Colonic mucosa (tissue), 4 donors: ENCODE measurements around the gene STC2. TPM values are rescaled to one million over a fixed set of nuclear protein-coding genes. Genes with fewer than 3 reads are reported as not detected.

Source experiments
- DNase-seq: peaks from one replicate; pipeline ENCODE4 v3.0.0-alpha.2; 2020
- H3K27ac ChIP-seq: fragments of 200-600 bp; one replicate; pipeline ENCODE4 v1.8.0; 2021
- H3K27me3 ChIP-seq: fragments of 200-600 bp; one replicate; pipeline ENCODE4 v1.8.0; 2021
- H3K36me3 ChIP-seq: fragments of 200-600 bp; one replicate; pipeline ENCODE4 v1.8.0; 2021
- H3K4me1 ChIP-seq: fragments of 200-600 bp; one replicate; pipeline ENCODE4 v1.8.0; 2021; ENCODE audit warnings: mild to moderate bottlenecking
- H3K4me3 ChIP-seq: fragments of 200-600 bp; one replicate; pipeline ENCODE4 v1.8.0; 2021
- H3K9ac ChIP-seq, 2 donors: one replicate each; pipeline ENCODE4 v1.7.0; 2013; ENCODE audit warnings: control low read depth in 2 of 2, low read depth in 2 of 2, low read length in 2 of 2
- H3K9me3 ChIP-seq: fragments of 200-600 bp; one replicate; pipeline ENCODE4 v1.8.0; 2021
- CTCF ChIP-seq: fragments of 200-600 bp; IDR thresholded peaks from one replicate; pipeline ENCODE4 v1.8.0; 2022; ENCODE audit warnings: antibody characterized with exemption, mild to moderate bottlenecking
- intact Hi-C: fragments of 100-400 bp; cut with DNase I; formaldehyde crosslinking; loops from one replicate; pipeline ENCODE4 v1.14.1; 2022
- total RNA-seq, 2 donors: library from RNA; stranded (reverse); fragmentation: NEBNext Ultra II Directional in 1 of 2; extraction: Animal tissue kit (Norgen Biotek cat#: 25700) in 1 of 2; gene quantifications; one replicate each; pipeline ENCODE4 v1.2.1, GENCODE V29; 2021
- donor health status: healthy.
- donor health status: DM: no; HTN: no; CAD: no.
- donor health status: DM: no; HTN: no; CAD: no.

The STC2 gene
- total RNA-seq, 2 donors from 2014 or later = 1.8 to 2.5 TPM

- no peaks in the 10 kb centered on the region for H3K9me3 ChIP-seq
- H3K36me3 ChIP-seq = no peaks in the 10 kb centered on the region
- H3K9ac ChIP-seq = no peak overlapping the region
- no peak overlapping the region for H3K27ac ChIP-seq
- no peak for DNase-seq
- intact Hi-C loops = loop anchor here (10.0 kb wide), 1 partner anchor 308 kb away; no protein-coding TSS in a partner anchor
- H3K4me1 ChIP-seq = peaks cover 3% of the 10 kb centered on the region
- TF ChIP-seq CTCF = no peak
- no peaks in the 10 kb centered on the region for H3K27me3 ChIP-seq
- no peak overlapping the region for H3K4me3 ChIP-seq
Measured at GRCh38 chr5:173282916-173283315, 45.3 kb downstream of the STC2 start.

DNA sequence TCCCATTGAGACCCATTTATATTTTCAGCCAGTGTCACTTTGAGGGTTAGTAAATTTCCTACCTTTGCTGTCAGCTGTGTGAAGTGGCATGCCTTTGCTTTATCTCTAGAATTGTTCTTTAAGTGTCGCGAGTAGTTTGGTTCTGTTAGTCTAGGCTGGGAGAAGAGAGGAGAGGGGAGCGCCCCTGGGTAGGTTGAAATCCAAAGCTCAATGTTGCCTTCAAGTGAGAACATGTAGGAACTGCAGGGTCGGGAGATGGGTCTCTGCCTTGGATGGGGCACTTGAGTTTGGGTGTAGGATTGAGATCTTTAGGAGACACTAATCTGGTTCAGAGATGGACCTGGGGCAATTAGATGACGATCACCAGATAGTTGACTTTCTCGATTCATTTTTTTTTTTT, 46.3 kb downstream of the STC2 start:
- intact Hi-C loops = loop anchor here (10.0 kb wide), 1 partner anchor 307 kb away; no protein-coding TSS in a partner anchor
- Histone ChIP-seq H3K9ac (no peak overlapping the region), H3K4me3 (no peak overlapping the region), H3K36me3 (no peaks in the 10 kb centered on the region), H3K27ac (no peak overlapping the region), H3K9me3 (no peaks in the 10 kb centered on the region), H3K4me1 (peaks cover 3% of the 10 kb centered on the region), H3K27me3 (no peaks in the 10 kb centered on the region)
- TF ChIP-seq CTCF = no peak
- DNase-seq = no peak

- Histone ChIP-seq H3K4me1 (peaks cover 3% of the 10 kb centered on the region), H3K36me3 (no peaks in the 10 kb centered on the region), H3K9ac (no peak overlapping the region), H3K27ac (no peak overlapping the region), H3K4me3 (no peak overlapping the region), H3K27me3 (no peaks in the 10 kb centered on the region), H3K9me3 (no peaks in the 10 kb centered on the region)
- intact Hi-C loops = no loop called here
- no peak for DNase-seq
- TF ChIP-seq CTCF = no peak
Measured at GRCh38 chr5:173279166-173279565, 49.0 kb downstream of the STC2 start.

GRCh38 chr5:173278641-173279040, 49.6 kb downstream of the STC2 start:
- Histone ChIP-seq H3K36me3 (no peaks in the 10 kb centered on the region), H3K4me3 (no peak overlapping the region), H3K9ac (no peak overlapping the region), H3K4me1 (no peaks in the 10 kb centered on the region), H3K27ac (no peak overlapping the region), H3K9me3 (no peaks in the 10 kb centered on the region), H3K27me3 (no peaks in the 10 kb centered on the region)
- intact Hi-C loops = no loop called here
- DNase-seq = no peak
- no peak for TF ChIP-seq CTCF

- intact Hi-C loops = no loop called here
- Histone ChIP-seq H3K27ac (no peak overlapping the region), H3K4me1 (no peaks in the 10 kb centered on the region), H3K27me3 (no peaks in the 10 kb centered on the region), H3K9me3 (no peaks in the 10 kb centered on the region), H3K4me3 (no peak overlapping the region), H3K36me3 (no peaks in the 10 kb centered on the region), H3K9ac (no peak overlapping the region)
- TF ChIP-seq CTCF = no peak
- DNase-seq = no peak
Measured at GRCh38 chr5:173278172-173278571, 50.0 kb downstream of the STC2 start.

GRCh38 chr5:173274771-173275170, 53.4 kb downstream of the STC2 start:
- Histone ChIP-seq H3K4me3 (no peak overlapping the region), H3K36me3 (no peaks in the 10 kb centered on the region), H3K27me3 (no peaks in the 10 kb centered on the region), H3K9me3 (no peaks in the 10 kb centered on the region), H3K27ac (no peak overlapping the region), H3K4me1 (no peaks in the 10 kb centered on the region), H3K9ac (no peak overlapping the region)
- TF ChIP-seq CTCF = no peak
- DNase-seq = no peak
- intact Hi-C loops = no loop called here
